ENCODE results near the gene MYH11. TPM values are rescaled to one million over a fixed set of nuclear protein-coding genes. Genes with fewer than 3 reads are reported as not detected.
"Not testable (repeated sequence)": the region's sequence is repeated elsewhere in the genome, so short reads cannot be mapped to it uniquely, and the experiment has no call there.

MYH11 gene
- total and polyA plus RNA-seq, 2 experiments from 2014 or later = 2.0 to 12.2 TPM

DNA sequence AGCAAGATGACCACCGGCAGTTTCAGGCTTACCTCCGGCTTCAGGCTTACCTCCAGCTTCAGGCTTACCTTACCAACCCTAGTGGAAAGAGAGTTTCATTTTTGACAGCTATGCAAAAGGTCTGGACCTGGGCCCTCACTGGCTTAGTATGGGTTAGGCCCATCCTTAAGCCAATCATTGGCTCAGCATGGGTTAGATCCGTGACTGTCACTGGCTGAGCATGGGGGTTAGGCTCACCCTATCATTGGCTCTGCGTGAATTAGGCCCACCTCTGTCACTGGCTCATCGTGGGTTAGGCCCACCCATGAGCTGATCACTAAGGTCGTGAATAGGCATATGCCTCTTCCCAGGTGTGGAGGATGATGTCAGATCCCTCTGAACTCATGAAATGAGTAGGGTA, 198.7 kb downstream of the MYH11 start:
- Histone ChIP-seq H3K4me3 (no peak overlapping the region), H3K27ac (no peak overlapping the region), H3K36me3 (no peaks in the 10 kb centered on the region), H3K4me1 (ENCODE audit: low read depth) (no peaks in the 10 kb centered on the region), H3K27me3 (no peaks in the 10 kb centered on the region), H3K9me3 (ENCODE audit: low read depth) (no peaks in the 10 kb centered on the region)
- TF ChIP-seq, protein P1, sequence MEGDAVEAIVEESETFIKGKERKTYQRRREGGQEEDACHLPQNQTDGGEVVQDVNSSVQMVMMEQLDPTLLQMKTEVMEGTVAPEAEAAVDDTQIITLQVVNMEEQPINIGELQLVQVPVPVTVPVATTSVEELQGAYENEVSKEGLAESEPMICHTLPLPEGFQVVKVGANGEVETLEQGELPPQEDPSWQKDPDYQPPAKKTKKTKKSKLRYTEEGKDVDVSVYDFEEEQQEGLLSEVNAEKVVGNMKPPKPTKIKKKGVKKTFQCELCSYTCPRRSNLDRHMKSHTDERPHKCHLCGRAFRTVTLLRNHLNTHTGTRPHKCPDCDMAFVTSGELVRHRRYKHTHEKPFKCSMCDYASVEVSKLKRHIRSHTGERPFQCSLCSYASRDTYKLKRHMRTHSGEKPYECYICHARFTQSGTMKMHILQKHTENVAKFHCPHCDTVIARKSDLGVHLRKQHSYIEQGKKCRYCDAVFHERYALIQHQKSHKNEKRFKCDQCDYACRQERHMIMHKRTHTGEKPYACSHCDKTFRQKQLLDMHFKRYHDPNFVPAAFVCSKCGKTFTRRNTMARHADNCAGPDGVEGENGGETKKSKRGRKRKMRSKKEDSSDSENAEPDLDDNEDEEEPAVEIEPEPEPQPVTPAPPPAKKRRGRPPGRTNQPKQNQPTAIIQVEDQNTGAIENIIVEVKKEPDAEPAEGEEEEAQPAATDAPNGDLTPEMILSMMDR (IDR thresholded peaks at IDR 0.05; ENCODE audit: low read depth, low read length) = no peak
- no peak for DNase-seq (ENCODE audit: low read depth in 1 of 2, low spot score in 1 of 2)

DNA sequence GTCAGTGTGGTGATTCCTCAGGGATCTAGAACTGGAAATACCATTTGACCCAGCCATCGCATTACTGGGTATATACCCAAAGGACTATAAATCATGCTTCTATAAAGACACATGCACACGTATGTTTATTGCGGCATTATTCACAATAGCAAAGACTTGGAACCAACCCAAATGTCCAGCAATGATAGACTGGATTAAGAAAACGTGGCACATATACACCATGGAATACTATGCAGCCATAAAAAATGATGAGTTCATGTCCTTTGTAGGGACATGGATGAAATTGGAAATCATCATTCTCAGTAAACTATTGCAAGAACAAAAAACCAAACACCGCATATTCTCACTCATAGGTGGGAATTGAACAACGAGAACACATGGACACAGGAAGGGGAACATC, 201.3 kb downstream of the MYH11 start:
- H3K27me3 ChIP-seq; DNase-seq (ENCODE audit: low read depth in 1 of 2, low spot score in 1 of 2); H3K9me3 ChIP-seq (ENCODE audit: low read depth); H3K36me3 ChIP-seq; H3K27ac ChIP-seq; H3K4me1 ChIP-seq (ENCODE audit: low read depth); H3K4me3 ChIP-seq: not testable (repeated sequence)

DNA sequence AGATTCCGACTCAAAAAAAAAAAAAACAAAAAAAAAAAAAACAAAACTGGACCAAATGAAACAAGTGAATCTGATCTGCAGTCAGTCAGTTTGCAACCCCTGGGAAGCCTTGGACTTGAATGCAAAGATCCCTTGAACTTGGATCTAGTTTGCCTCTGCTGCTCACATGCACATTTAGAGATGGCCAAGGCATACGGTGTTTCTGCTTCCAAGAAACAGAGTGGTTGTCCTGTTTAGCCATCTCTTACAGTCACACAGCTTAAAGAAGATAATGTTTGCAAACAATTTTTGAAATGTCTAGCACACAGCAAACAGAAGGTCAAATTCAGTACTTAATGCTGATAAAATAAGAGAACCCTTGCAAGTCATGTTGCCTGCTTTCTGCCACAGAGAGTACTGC, 202.2 kb downstream of the MYH11 start:
- Histone ChIP-seq H3K27me3 (no peaks in the 10 kb centered on the region), H3K36me3 (no peaks in the 10 kb centered on the region), H3K27ac (no peak overlapping the region), H3K4me3 (no peak overlapping the region), H3K9me3 (ENCODE audit: low read depth) (no peaks in the 10 kb centered on the region), H3K4me1 (ENCODE audit: low read depth) (no peaks in the 10 kb centered on the region)
- TF ChIP-seq, protein P1 (IDR thresholded peaks at IDR 0.05; ENCODE audit: low read depth, low read length) = no peak
- no peak for DNase-seq (ENCODE audit: low read depth in 1 of 2, low spot score in 1 of 2)

DNA sequence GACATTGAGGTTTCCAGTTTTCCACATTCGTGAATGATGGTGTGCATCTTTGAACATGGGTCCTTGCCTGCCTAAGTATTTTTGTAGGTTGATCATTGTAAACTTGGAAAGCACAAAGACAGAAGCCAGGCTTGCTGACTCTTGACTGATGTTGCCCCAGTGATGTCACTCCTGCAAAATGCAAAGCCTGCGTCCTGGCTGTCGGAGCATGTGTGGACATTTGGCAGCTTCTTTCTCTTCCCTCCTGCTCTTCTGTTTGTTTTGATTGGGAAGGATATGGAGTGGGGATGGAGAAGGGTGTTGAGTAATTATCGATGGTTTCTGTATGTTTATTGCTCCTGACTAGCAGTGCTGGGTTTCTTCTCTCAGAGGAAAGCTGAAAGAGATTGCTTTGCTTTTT, 203.6 kb downstream of the MYH11 start:
- no peaks in the 10 kb centered on the region for H3K27me3 ChIP-seq
- DNase-seq (ENCODE audit: low read depth in 1 of 2, low spot score in 1 of 2) = peak in 1 of 2 donors; percentile 72
- no peak overlapping the region for H3K4me3 ChIP-seq
- no peaks in the 10 kb centered on the region for H3K9me3 ChIP-seq (ENCODE audit: low read depth)
- H3K4me1 ChIP-seq (ENCODE audit: low read depth) = no peaks in the 10 kb centered on the region
- TF ChIP-seq, protein P1 (IDR thresholded peaks at IDR 0.05; ENCODE audit: low read depth, low read length) = no peak
- H3K27ac ChIP-seq = no peak overlapping the region
- no peaks in the 10 kb centered on the region for H3K36me3 ChIP-seq

Other genes with a start within 250 kb of the MYH11 start
- gene MARF1, start 213.9 kb downstream of the MYH11 start, total RNA-seq = 10.3 and 14.1 TPM in 2 replicates
- gene MARF1, start 213.9 kb downstream of the MYH11 start, polyA plus RNA-seq = 6.6 and 8.8 TPM in 2 replicates
- 10.7 and 41.0 TPM in 2 replicates for gene NDE1, start 206.8 kb downstream of the MYH11 start, total RNA-seq
- gene NDE1, start 206.8 kb downstream of the MYH11 start, polyA plus RNA-seq = 7.1 and 33.4 TPM in 2 replicates
- gene CEP20, start 31.6 kb upstream of the MYH11 start, total RNA-seq = 14.8 and 15.3 TPM in 2 replicates
- 21.4 and 33.3 TPM in 2 replicates for gene CEP20, start 31.6 kb upstream of the MYH11 start, polyA plus RNA-seq
- 17.7 and 31.0 TPM in 2 replicates for gene ABCC1, start 92.6 kb upstream of the MYH11 start, total RNA-seq
- 14.2 and 14.5 TPM in 2 replicates for gene ABCC1, start 92.6 kb upstream of the MYH11 start, polyA plus RNA-seq

Measured in cardiac muscle cell (in vitro differentiated cells and primary cell).